Mesothelial cell of epicardium (in vitro differentiated cells): ENCODE results near the gene SPTBN5. TPM values are rescaled to one million over a fixed set of nuclear protein-coding genes. Genes with fewer than 3 reads are reported as not detected.

Experiments
- DNase-seq, 2 experiments: peaks; one replicate each; pipeline ENCODE4 v3.0.0; 2021; ENCODE audit warnings: low spot score in 2 of 2; ENCODE audit not compliant: unreplicated experiment in 2 of 2
- H3K27ac Mint-ChIP-seq: 2 replicates; pipeline ENCODE4 v1.8.0; 2021; ENCODE audit warnings: mixed read lengths
- H3K27me3 Mint-ChIP-seq: 2 replicates; pipeline ENCODE4 v1.8.0; 2021; ENCODE audit warnings: low read depth, mixed read lengths
- H3K36me3 Mint-ChIP-seq: 2 replicates; pipeline ENCODE4 v1.8.0; 2021; ENCODE audit warnings: mixed read lengths
- H3K4me1 Mint-ChIP-seq: 2 replicates; pipeline ENCODE4 v1.8.0; 2021; ENCODE audit warnings: mixed read lengths
- H3K4me3 Mint-ChIP-seq: 2 replicates; pipeline ENCODE4 v1.8.0; 2021; ENCODE audit warnings: mild to moderate bottlenecking, moderate library complexity, mixed read lengths
- H3K9me3 Mint-ChIP-seq: 2 replicates; pipeline ENCODE4 v1.8.0; 2021; ENCODE audit warnings: mixed read lengths
- total RNA-seq: library from RNA; stranded (reverse); gene quantifications from 3 replicates; pipeline ENCODE4 v1.2.1, GENCODE V29; 2021
- TF ChIP-seq, protein P1 (sequence below): fragments of 200-600 bp; sonication (generic); IDR thresholded peaks from one replicate; pipeline ENCODE4 v1.5.0; 2021; ENCODE audit warnings: antibody characterized with exemption; ENCODE audit not compliant: unreplicated experiment

The SPTBN5 gene
- total RNA-seq, 1 donor from 2014 or later: 2.7 TPM

DNA sequence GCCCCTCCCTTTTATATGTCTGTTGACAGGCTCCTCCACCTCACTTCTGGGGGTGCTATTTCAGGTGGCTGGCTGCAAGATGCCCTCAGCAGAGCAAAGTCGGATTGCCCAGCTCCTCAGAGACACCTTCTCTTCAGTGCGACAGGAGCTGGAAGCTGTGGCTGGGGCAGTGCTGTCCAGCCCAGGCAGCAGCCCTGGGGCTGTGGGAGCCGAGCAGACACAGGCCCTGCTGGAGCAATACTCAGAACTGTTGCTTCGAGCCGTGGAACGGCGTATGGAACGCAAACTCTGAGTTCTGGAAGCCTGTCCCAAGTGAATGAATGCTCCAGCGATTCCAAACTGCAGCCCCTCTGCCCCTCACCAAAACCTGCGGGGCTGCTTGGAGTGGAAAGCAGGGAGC lies 68.7 kb downstream of the SPTBN5 start:
- TF ChIP-seq, protein P1, sequence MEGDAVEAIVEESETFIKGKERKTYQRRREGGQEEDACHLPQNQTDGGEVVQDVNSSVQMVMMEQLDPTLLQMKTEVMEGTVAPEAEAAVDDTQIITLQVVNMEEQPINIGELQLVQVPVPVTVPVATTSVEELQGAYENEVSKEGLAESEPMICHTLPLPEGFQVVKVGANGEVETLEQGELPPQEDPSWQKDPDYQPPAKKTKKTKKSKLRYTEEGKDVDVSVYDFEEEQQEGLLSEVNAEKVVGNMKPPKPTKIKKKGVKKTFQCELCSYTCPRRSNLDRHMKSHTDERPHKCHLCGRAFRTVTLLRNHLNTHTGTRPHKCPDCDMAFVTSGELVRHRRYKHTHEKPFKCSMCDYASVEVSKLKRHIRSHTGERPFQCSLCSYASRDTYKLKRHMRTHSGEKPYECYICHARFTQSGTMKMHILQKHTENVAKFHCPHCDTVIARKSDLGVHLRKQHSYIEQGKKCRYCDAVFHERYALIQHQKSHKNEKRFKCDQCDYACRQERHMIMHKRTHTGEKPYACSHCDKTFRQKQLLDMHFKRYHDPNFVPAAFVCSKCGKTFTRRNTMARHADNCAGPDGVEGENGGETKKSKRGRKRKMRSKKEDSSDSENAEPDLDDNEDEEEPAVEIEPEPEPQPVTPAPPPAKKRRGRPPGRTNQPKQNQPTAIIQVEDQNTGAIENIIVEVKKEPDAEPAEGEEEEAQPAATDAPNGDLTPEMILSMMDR: no peak
- peaks cover 10% of the 10 kb centered on the region for H3K4me1 Mint-ChIP-seq
- H3K27me3 Mint-ChIP-seq: no peaks in the 10 kb centered on the region
- H3K9me3 Mint-ChIP-seq: no peaks in the 10 kb centered on the region
- H3K27ac Mint-ChIP-seq: no peak overlapping the region
- DNase-seq: no peak
- H3K4me3 Mint-ChIP-seq: no peak overlapping the region
- peaks cover 15% of the 10 kb centered on the region for H3K36me3 Mint-ChIP-seq

DNA sequence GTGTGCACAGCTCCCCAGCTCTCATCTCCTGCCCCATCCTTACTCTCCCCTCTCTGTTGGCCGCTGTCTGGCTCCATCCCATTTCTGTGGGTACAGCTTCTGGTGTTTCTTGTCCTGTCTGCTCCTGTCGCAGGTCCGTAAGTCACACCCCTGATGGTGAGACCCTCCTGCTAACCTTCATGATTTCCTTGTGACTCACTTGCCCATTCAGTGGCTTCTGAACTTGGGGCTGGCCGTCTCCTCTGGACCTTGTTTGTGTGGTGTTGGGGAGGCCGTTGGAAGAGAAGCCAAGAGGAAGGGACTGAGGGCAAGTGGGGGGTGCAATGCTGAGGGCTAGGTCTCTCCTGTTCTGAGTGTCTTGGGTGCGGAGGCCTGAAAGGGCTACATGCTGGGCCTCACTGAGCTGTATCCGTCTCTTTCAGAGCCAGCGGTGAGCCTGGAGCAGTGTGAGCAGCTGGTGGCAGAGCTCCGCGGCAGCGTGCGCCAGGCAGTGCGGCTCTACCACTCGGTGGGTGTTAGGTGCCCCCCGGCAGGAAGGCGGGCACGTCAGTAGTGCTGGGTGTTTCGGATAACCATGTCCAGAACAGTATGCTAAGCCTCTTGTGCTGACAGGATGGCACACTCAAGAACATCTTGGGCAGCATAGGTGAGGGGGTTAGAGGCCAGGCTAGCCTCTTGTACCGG lies 69.6 kb downstream of the SPTBN5 start:
- H3K4me1 Mint-ChIP-seq: peaks cover 10% of the 10 kb centered on the region
- H3K9me3 Mint-ChIP-seq: no peaks in the 10 kb centered on the region
- H3K27ac Mint-ChIP-seq: no peak overlapping the region
- peaks cover 16% of the 10 kb centered on the region for H3K36me3 Mint-ChIP-seq
- TF ChIP-seq, protein P1: no peak
- H3K27me3 Mint-ChIP-seq: no peaks in the 10 kb centered on the region
- no peak for DNase-seq
- H3K4me3 Mint-ChIP-seq: no peak overlapping the region

DNA sequence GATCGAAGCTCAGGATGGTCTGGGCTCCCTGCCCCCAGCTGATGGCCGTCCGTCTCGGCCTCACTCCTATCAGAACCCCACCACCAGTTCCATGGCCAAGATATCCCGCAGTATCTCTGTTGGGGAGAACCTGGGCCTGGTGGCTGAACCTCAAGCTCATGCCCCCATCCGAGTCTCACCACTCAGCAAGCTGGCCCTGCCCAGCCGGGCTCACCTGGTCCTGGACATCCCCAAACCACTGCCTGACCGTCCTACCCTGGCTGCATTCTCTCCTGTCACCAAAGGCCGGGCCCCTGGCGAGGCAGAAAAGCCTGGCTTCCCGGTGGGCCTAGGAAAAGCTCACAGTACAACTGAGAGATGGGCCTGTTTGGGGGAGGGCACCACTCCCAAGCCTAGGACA lies 70.4 kb downstream of the SPTBN5 start:
- TF ChIP-seq, protein P1: no peak
- Mint-ChIP-seq H3K36me3 (peaks cover 19% of the 10 kb centered on the region), H3K4me1 (peaks cover 4% of the 10 kb centered on the region), H3K4me3 (no peak overlapping the region), H3K27me3 (no peaks in the 10 kb centered on the region), H3K27ac (no peak overlapping the region), H3K9me3 (no peaks in the 10 kb centered on the region)
- no peak for DNase-seq

DNA sequence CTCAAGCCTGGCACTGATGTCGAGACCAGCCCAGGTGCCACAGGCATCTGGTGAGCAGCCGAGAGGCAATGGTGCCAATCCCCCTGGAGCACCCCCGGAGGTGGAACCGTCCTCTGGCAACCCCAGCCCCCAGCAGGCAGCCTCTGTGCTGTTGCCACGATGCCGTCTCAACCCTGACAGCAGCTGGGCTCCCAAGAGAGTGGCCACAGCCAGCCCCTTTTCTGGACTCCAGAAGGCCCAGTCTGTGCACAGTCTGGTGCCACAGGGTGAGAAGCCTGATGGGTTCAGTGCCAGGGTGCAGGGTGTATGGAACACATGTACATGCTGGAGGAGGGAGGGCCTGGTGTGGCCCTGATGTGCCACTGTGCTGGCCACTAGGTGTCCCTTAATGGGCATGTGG lies 70.9 kb downstream of the SPTBN5 start:
- H3K4me1 Mint-ChIP-seq: peaks cover 3% of the 10 kb centered on the region

DNA sequence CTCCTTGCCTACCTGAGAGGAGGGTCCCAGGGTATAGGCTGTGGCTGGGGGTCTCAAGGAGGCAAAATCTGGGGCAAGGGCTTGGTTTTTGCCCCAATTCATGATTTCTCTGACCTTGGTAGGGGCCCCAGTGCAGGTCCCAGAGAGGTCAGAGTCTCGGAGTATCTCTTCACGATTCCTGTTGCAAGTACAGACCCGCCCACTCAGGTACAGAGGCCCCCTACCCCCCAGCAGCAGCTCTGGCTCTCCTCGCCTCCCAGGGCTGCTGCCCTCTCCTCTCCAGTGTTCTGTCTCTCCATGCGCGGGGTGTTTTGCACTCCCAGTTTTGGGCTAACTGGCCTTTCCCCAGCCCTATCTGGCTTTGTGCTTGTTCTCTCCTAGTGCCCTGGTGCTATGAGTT lies 71.4 kb downstream of the SPTBN5 start:
- H3K27me3 Mint-ChIP-seq: no peaks in the 10 kb centered on the region
- H3K27ac Mint-ChIP-seq: no peak overlapping the region
- TF ChIP-seq, protein P1: no peak
- H3K4me1 Mint-ChIP-seq: no peaks in the 10 kb centered on the region
- no peaks in the 10 kb centered on the region for H3K9me3 Mint-ChIP-seq
- H3K4me3 Mint-ChIP-seq: no peak overlapping the region
- no peak for DNase-seq
- peaks cover 23% of the 10 kb centered on the region for H3K36me3 Mint-ChIP-seq

More for the DNA sequence above, 70.9 kb downstream of the SPTBN5 start:
- Mint-ChIP-seq H3K27me3 (no peaks in the 10 kb centered on the region), H3K9me3 (no peaks in the 10 kb centered on the region), H3K27ac (no peak overlapping the region), H3K4me3 (no peak overlapping the region), H3K36me3 (peaks cover 23% of the 10 kb centered on the region)
- TF ChIP-seq, protein P1: no peak
- no peak for DNase-seq
